HepG2 (cell line): ENCODE results near the gene OSGEPL1. TPM values are rescaled to one million over a fixed set of nuclear protein-coding genes. Genes with fewer than 3 reads are reported as not detected.

Experiments
- ARNT2 ChIP-seq: sonication (generic); formaldehyde crosslinking; IDR thresholded peaks from 2 replicates; pipeline ENCODE4 v1.8.0; 2022; ENCODE audit warnings: mild to moderate bottlenecking, low read depth, missing genetic modification reagents, moderate library complexity
- CCDC6 ChIP-seq: sonication (generic); formaldehyde crosslinking; IDR thresholded peaks from 2 replicates; pipeline ENCODE4 v1.8.1; 2022; ENCODE audit warnings: mild to moderate bottlenecking, missing genetic modification reagents, moderate library complexity
- ELF3 ChIP-seq: IDR thresholded peaks from 2 replicates; pipeline ENCODE4 v1.6.1; 2016; ENCODE audit warnings: missing genetic modification reagents, missing compliant biosample characterization
- FUBP1 ChIP-seq: sonication (generic); formaldehyde crosslinking; IDR thresholded peaks from 2 replicates; pipeline ENCODE4 v1.5.1; 2020; ENCODE audit warnings: missing genetic modification reagents, mild to moderate bottlenecking, borderline replicate concordance
- KDM2A ChIP-seq: sonication (generic); formaldehyde crosslinking; IDR thresholded peaks from 2 replicates; pipeline ENCODE4 v1.4.0; 2020; ENCODE audit warnings: low read depth, missing genetic modification reagents, borderline replicate concordance
- KDM4B ChIP-seq: sonication (generic); formaldehyde crosslinking; IDR thresholded peaks from 2 replicates; pipeline ENCODE4 v1.4.0; 2020; ENCODE audit warnings: missing genetic modification reagents
- MATR3 ChIP-seq: sonication (generic); formaldehyde crosslinking; IDR thresholded peaks from 2 replicates; pipeline ENCODE4 v1.4.0; 2020; ENCODE audit warnings: missing genetic modification reagents
- MIXL1 ChIP-seq: IDR thresholded peaks from 2 replicates; pipeline ENCODE4 v1.6.1; 2016
- NKX3-1 ChIP-seq: sonication (generic); formaldehyde crosslinking; IDR thresholded peaks from 2 replicates; pipeline ENCODE4 v1.5.0; 2020; ENCODE audit warnings: missing genetic modification reagents
- REST ChIP-seq, 2 experiments: IDR thresholded peaks; 2 replicates each; pipeline ENCODE4 v1.6.1; 2011 to 2012; ENCODE audit warnings: low read length in 2 of 2, borderline replicate concordance in 1 of 2, low read depth in 1 of 2, mild to moderate bottlenecking in 1 of 2, moderate library complexity in 1 of 2
- SIN3A ChIP-seq: IDR thresholded peaks from 2 replicates; pipeline ENCODE4 v1.6.1; 2011; ENCODE audit warnings: low read depth, mild to moderate bottlenecking, control low read depth, low read length, borderline replicate concordance
- SMC3 ChIP-seq: IDR thresholded peaks from 2 replicates; pipeline ENCODE4 v1.6.1; 2011; ENCODE audit warnings: low read length, improper control_type of control experiment
- STAG1 ChIP-seq: sonication (generic); formaldehyde crosslinking; IDR thresholded peaks from 2 replicates; pipeline ENCODE4 v1.4.0; 2020; ENCODE audit warnings: missing genetic modification reagents
- TBL1XR1 ChIP-seq: fragments of 150-350 bp; IDR thresholded peaks from 2 replicates; pipeline ENCODE4 v1.6.1; 2014; ENCODE audit warnings: borderline replicate concordance, low read length; ENCODE audit not compliant: partially characterized antibody
- U2AF1 ChIP-seq: fragments of 200-400 bp; formaldehyde crosslinking; optimal IDR thresholded peaks from 2 replicates; pipeline ENCODE3; 2017; ENCODE audit warnings: mild to moderate bottlenecking, low read depth, low read length
- ZIK1 ChIP-seq: sonication (generic); formaldehyde crosslinking; IDR thresholded peaks from 2 replicates; pipeline ENCODE4 v1.5.0; 2020; ENCODE audit warnings: mild to moderate bottlenecking, low read depth, missing genetic modification reagents, borderline replicate concordance
- ZNF18 ChIP-seq: sonication (generic); formaldehyde crosslinking; IDR thresholded peaks from 2 replicates; pipeline ENCODE4 v1.8.0; 2022; ENCODE audit warnings: mild to moderate bottlenecking, missing genetic modification reagents; ENCODE audit not compliant: insufficient replicate concordance
- ZNF331 ChIP-seq: sonication (generic); formaldehyde crosslinking; IDR thresholded peaks from 2 replicates; pipeline ENCODE4 v1.4.0; 2020; ENCODE audit warnings: missing genetic modification reagents
- ZNF704 ChIP-seq: sonication (generic); formaldehyde crosslinking; IDR thresholded peaks from 2 replicates; pipeline ENCODE4 v1.8.1; 2023; ENCODE audit warnings: mild to moderate bottlenecking, inconsistent platforms, moderate library complexity, missing genetic modification reagents, borderline replicate concordance
- ZSCAN12 ChIP-seq: sonication (generic); formaldehyde crosslinking; IDR thresholded peaks from 2 replicates; pipeline ENCODE4 v1.9.0; 2021; ENCODE audit warnings: mild to moderate bottlenecking, missing genetic modification reagents
- polyA plus RNA-seq, 8 experiments: library from polyadenylated mRNA; depleted of rRNA in 3 of 8; stranded (reverse) in 7 of 8; unstranded in 1 of 8; fragments of >200 nt; fragmentation: Illumina TruSeq in 4 of 8; extraction: Trizol in 4 of 8; gene quantifications; 2 replicates each; pipeline versions ENCODE4 v1.2.1 to v1.2.3, GENCODE V29; 2011 to 2016; ENCODE audit warnings: low read depth in 4 of 8, missing spikeins in 1 of 8, mixed read lengths in 1 of 8; ENCODE audit not compliant: insufficient read depth in 1 of 8
- total RNA-seq, 5 experiments: library from RNA; depleted of rRNA; stranded (reverse); fragments of >200 nt; fragmentation: Illumina TruSeq; extraction: Trizol; gene quantifications; 2 replicates each; pipeline ENCODE4 v1.2.3, GENCODE V29; 2016; ENCODE audit warnings: low read depth in 1 of 5

The OSGEPL1 gene
- total and polyA plus RNA-seq, 2 of the 13 experiments (the other 11 are each of a cell fraction or from before 2014, with no cell fraction given), result 10.2 to 10.8 TPM

- TF ChIP-seq U2AF1, result peak; percentile 90
- TF ChIP-seq TBL1XR1, result no peak
- TF ChIP-seq KDM4B (CRISPR knock-in tag), result peak; percentile 84
- TF ChIP-seq ELF3 (CRISPR knock-in tag), result peak; percentile 75
- peak; percentile 72; the same call in 1 of the 2 replicates for TF ChIP-seq ZSCAN12 (CRISPR knock-in tag)
- TF ChIP-seq FUBP1, result peak; percentile 89; the same call in 1 of the 2 replicates
- peak; percentile 97 for TF ChIP-seq KDM2A (CRISPR knock-in tag)
- TF ChIP-seq SIN3A, result peak; percentile 90
- TF ChIP-seq STAG1 (CRISPR knock-in tag), result peak; percentile 16; the same call in 1 of the 2 replicates
- TF ChIP-seq REST (IDR thresholded peaks at IDR 0.05; ENCODE audit: borderline replicate concordance in 1 of 2, low read depth in 1 of 2, low read length in 2 of 2), result peak in 1 of 2 experiments; percentile 11; a peak in 1 of 4 replicates
- TF ChIP-seq MATR3 (CRISPR knock-in tag), result no peak
- TF ChIP-seq ZNF704 (CRISPR knock-in tag), result peak; percentile 87; the same call in 1 of the 2 replicates
- TF ChIP-seq ZIK1 (CRISPR knock-in tag), result peak; percentile 93
- TF ChIP-seq ARNT2, result peak; percentile 76
- TF ChIP-seq MIXL1 (CRISPR knock-in tag), result peak; percentile 42; the same call in 1 of the 2 replicates
- peak; percentile 73 for TF ChIP-seq NKX3-1 (CRISPR knock-in tag)
- no peak for TF ChIP-seq SMC3
- peak; percentile 81 for TF ChIP-seq CCDC6 (CRISPR knock-in tag)
- peak; percentile 87 for TF ChIP-seq ZNF18 (CRISPR knock-in tag)
- peak; percentile 59; the same call in 1 of the 2 replicates for TF ChIP-seq ZNF331 (CRISPR knock-in tag)
Observed at GRCh38 chr2:189783927-189784867, 21.6 kb upstream of the OSGEPL1 start, which contains the start of the genes ORMDL1 and PMS1 (continued).
